ENCODE results near the gene TFPI2.
"Not testable (repeated sequence)": the region's sequence is repeated elsewhere in the genome, so short reads cannot be mapped to it uniquely, and the experiment has no call there.

GRCh38 chr7:93915206-93915842, 24.8 kb upstream of the TFPI2 start:
- TF ChIP-seq CTCF, POLR2A (IDR thresholded peaks at IDR 0.05): not testable (repeated sequence)

Measured in Peyer's patch (tissue), 4 donors.